GM21423 (cell line): Measurements from ENCODE around the gene OR7G3.

Experiments
- ATAC-seq: cut with Tn5 transposase; IDR thresholded peaks from one replicate; pipeline ENCODE4 v1.9.1; 2021; ENCODE audit warnings: mild to moderate bottlenecking, moderate library complexity; ENCODE audit not compliant: unreplicated experiment

OR7G3 gene

DNA sequence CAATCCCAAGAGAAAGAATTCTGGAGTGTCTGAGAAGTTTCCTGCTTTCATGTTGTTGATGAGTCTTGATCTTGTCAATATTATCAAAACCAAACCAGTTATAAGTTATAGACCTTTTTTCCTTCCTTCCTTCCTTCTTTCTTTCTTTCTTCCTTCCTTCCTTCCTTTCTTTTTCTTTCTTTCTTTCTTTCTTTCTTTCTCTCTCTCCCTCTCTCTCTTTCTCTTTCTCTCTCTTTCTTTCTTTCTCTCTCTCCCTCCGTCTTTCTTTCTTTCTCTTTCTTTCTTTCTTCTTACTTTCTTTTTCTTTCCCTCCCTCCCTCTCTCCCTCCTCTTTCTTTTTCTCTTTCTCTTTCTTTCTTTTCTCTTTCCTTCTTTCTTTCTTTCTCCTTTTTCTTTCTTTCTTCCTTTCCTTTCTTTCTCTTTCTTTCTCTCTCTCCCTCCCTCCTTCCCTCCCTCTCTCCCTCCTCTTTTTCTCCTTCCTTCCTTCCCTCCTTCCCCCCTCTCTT, at the start of gene OR7G3:
TSS of gene OR7G3 (minus strand) at position 51 of the 506 bp plus-strand sequence. CDS start at position 51, 0 bp downstream.
- no peak for ATAC-seq

DNA sequence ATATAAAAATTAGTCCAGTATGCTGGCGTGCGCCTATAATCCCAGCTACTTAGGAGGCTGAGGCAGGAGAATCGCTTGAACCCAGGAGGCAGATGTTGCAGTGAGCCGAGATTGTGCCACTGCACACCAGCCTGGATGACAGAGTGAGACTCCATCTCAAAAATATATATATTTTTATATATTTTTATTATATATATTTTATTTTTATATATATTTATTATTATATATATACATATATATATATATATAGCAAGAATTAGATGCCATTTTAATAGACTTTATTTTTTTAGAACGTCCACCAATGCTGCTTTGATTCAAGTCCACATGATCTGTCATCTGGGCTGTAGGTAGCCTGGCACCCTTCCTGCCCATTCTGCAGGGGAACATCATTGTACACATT, 48.6 kb upstream of the OR7G3 start:
- ATAC-seq, result no peak

DNA sequence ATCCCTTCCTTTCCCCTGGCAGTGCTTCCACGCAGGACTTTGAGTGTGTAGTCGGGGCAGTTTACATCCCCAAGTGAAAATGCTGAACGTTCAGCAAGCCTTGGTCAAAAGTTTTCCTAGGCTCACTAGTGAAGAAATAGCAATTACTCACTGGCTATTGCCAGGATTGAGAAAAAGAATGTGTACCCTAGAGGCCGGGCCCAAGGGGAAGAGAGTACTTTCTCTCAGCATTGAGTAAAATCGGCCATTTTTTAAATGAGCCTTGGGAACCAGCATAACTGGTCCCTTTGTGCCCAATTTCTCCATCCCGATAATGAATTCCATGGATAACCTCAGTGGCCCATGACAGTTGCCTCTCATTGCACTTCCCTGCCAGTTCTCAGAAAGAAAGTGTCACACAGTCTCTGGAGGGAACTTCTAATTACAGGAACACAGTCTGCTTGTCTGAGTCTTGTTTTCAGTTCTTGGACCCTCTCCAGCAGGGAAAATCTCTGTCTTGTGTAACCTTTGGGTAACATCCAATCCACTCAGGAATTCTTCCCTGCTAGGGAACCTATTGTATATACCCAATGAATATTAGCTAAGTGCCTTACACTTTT, 44.7 kb upstream of the OR7G3 start:
- ATAC-seq, result no peak

DNA sequence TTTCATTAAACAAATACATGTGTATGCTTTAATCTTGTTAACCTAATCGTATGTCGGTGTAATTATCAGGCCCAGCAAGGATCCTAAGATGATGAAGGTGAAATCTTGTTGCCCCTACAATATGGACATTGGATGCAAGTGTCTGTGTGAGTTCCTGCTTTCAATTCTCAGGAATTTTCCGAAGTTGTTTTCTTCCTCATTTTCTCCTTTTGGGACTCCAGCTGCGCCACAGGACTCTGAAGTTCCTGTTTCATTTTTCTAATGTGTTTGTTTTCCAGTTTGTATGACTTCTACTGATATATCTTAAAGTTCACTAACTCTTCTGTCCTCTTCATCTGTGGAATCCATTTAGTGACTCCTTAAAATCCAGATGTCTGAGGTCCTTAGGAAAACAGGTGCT, 40.1 kb upstream of the OR7G3 start:
- no peak for ATAC-seq

DNA sequence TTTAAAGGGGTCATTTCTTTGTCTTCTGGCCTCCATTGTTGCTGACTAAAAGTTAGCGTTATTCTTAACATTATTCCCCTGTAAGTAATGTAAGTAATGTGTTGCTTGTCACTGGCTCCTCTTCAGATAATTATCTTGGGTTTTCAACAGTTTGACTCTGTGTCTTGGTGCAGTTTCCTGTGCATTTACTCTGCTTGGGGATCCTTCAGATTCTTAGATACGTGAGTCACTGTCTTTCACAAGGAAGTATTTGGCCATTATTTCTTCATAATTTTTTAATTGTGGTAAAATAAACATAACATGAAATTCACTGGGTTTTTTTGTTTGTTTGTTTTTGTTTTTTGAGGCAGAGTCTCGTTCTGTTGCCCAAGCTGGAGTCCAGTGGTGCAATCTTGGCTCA, 38.5 kb upstream of the OR7G3 start:
- no peak for ATAC-seq

DNA sequence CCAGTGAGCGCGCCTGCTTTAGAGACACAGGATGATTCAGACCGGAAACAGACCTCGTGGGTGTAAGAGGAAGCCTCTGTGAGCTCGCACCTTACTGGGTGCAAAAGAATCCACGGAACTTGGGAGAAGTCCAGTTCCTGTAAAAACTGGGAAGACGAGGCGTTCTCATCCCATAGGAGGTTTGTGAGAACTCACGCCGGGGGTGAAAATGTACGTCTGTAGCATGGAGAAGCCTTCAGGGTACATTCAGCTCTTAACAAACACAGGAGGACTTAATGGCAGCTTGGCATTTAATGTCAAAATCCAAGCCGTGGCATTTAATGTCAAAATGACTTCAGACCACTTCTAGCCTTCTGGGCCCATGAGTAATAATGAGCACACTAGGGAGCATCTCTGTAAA, 34.7 kb upstream of the OR7G3 start:
- no peak for ATAC-seq

DNA sequence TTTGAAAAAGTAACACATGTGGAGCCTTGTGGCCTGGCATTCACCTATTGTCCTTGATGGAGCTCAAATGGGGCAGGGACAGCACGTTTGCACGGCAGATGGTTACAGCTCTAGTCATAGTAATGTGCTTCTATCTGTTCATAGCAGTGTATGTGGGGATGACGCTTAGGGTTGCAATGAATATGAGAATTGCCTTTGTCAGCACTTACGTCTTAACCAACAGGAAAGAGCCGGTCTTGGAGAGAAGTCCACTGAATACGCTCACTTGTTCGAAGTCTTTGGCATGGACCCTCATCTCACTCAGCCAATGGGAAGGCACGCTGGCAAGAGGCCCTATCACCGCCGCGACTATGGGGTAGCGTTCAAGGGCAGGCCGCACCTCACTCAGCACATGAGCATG, 33.1 kb upstream of the OR7G3 start:
- ATAC-seq, result no peak

DNA sequence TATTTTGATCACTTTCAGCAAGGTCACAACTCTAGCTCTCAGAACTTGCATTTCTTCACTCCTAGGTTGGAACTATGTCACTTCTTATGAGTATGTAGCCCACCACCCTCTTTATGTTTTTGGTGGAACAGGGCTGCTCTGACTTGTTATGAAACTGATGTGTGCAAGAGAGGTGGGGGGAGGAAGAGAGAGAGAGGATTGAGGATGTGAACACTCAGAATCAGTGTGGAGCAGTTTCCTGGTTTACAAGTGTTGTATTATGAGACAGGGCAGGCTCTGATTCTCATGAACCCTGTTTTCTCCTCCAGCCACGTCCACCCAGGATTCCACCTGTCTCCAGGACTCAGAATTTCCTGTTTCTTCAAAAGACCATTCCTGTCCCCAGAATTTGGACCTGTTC, 29.6 kb upstream of the OR7G3 start:
- no peak for ATAC-seq

DNA sequence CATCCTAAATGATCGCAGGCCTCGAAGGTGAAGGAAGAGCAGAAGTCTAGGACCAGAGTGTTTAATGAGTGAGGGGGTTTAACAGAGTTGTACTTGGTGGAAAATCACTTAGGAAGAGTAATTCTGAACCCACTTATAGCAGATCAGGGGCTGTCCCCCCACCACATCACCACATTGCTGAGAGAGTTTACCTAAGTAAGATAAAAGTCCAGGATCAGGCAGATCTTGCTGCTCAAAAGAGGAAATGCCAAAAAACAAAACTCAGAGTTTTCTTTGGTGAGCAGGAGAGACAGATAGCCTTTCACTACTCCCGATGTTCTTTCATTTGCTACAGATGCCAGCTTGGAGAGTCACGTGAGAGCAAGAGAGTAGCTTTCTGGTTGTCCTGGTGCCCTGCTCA, 28.8 kb upstream of the OR7G3 start:
- no peak for ATAC-seq

DNA sequence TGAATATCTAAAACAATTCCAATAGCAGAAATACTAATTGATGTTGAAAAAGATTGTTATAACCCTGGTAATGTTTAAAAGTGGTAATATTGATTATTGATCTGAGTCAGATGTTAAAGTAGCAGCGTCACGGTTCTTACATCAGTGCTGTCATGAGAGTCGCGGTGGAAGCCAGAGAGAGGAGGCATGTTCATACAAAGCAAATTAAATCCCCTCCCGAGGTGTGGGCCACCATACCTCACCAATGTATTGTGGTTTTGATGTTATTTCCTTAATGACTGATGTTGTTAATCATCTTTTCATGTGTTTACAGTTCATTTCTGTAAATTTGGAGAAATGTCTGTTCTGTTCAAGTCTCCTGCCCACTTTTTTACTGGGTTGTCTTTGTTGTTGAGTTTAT, 24.6 kb upstream of the OR7G3 start:
- no peak for ATAC-seq

DNA sequence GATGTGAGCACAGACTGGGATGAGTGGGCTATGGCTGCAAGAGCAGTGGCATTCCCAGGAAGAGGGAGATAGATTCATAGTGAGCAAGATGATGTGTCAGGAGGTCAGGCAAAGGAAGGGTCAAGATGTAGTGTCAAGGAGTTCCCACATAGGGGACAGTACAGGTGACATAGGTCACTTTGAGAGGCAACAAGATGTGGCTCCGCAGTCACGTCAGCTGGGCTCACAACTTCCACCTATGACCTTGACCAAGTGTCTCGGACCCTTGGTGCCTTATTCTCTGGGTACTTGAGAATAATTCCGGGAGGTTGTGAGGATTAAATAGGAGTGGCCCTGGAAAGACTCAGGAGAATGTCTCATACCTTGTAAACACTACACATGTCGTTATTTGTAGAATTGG, 23.9 kb upstream of the OR7G3 start:
- ATAC-seq, result no peak

DNA sequence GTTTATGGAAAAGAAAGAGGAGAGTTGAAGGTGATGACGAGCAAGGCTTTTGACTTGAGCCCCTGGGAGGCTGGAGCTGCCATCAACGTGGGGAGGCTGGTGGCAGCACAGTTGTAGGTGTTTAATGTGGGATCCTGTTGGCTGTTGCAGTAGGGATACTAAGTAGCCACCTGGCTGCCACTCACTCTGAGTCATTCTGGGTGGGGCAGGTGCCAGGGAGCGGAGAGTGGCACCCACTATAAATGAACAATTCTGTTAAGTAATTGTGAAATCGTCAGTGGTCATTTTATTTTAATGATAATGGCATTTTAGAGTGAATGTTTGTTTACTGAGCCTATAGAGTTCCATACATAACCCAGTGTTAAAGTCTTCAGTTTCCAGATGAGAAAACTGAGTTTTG, 23.2 kb upstream of the OR7G3 start:
- ATAC-seq, result no peak

DNA sequence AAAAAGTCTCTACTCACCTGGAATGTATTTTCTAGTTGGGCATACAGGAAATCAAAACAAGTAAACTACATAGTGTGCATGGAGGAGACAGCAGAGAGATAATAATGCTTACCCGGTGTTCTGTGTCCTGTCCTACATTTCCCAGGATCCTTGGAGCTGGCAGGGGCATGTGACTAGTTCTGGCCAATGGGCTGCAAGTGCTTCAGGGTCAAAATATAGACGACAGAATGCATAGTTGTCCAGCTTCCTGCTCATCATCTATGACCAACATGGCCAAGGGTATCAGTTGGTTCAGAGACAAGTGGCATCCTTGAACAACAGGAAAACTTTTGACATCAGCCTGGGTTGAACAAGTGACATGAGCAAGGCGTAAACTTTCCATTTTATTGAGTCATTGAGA, 21.9 kb upstream of the OR7G3 start:
- no peak for ATAC-seq

DNA sequence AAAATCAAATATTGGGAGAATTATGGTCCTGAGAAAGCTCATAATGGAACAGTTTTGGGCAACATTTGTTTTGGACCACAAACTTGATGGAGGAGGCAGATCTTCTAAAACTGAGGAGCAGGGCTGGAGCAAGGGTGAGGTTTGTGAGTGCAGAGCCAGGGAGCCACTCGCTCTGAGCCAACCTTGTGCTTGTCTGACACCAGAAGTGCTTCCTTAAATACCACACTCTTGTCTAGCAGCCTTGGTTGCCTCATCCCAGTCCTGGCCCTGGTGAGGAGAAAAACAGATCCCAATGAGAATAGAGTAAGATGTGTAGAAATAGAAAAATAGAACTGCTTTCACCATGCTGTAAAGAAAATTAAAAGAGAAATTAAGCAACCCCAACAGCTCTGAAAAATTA, 20.1 kb upstream of the OR7G3 start:
- ATAC-seq, result no peak

DNA sequence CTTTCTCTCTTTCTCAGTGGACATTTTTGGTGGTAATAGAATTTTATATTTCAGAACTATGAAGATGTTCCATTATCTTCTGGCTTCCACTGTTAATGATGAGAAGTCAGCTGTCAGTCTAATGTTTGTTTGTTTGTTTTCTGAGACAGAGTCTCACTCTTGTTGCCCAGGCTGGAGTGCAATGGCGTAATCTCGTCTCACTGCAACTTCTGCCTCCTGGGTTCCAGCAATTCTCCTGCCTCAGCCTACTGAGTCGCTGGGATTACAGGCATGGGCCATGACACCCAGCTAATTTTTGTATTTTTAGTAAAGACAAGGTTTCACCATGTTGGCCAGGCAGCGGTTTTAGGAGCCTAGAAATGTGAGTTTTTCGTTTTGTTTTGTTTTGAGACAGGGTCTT, 18.2 kb upstream of the OR7G3 start:
- ATAC-seq, result no peak

DNA sequence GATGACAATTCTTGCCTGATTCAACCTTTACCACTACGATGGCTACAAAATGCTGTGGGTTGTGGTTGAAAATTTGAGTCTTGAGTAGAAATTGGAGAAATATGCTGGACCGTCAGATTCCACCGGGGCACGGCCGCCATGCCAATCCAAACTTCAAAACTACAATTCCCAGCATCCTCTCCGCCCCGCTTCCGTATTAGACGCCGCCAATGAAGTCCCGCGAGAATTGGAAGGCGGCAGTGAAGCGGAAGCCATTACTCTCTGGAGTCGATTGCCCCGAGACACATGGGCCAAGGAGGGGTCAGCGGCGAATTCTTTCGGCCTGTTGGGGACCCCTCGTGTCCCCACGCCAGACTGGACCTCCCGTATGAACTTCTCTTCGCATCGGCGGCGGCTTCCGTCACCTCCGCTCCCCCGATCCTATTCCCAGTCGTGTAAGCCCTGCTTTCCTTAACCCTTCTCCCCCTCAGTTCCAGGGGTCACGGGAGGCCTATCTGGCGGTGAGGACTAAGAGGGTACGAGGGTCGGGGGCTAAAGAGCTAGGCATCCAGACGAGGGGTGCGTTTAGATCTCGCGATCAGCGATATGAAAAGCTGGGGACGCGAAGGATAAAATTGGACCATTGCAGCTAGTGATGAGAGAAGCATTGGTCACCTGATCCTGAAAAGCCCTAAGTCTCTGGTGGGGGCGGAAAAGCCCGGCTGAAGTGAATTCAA, 13.6 kb upstream of the OR7G3 start, which contains the start of gene ZNF317:
TSS of gene ZNF317 (plus strand) at position 239 of the 716 bp plus-strand sequence. CDS start 15,620 bp downstream, outside the sequence.
- ATAC-seq, result peak; percentile 96

DNA sequence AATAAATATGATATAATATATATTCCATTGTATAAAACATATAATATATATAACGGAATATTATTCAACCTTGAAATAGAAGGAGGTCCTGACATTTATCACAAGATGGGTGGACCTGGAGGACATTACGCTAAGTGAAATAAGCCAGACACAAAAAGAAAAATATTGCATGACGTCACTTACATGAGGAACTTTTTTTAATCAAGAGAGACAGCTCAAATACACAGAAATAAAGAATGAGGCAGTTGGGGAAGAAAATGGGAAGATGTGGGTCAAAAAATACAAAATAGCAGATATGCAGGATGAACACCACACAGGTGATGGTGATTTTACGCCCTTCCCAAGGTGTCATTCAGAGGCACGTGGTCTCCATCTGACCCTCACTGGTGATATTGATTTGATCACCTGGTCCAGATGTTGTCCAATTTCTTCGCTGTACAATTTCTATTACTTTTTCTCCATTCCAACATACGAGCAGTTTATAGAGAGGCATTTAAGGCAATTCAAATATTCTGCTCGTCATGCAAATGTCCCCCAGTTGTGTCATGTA, 12.9 kb upstream of the OR7G3 start:
- peak; percentile 11 for ATAC-seq

DNA sequence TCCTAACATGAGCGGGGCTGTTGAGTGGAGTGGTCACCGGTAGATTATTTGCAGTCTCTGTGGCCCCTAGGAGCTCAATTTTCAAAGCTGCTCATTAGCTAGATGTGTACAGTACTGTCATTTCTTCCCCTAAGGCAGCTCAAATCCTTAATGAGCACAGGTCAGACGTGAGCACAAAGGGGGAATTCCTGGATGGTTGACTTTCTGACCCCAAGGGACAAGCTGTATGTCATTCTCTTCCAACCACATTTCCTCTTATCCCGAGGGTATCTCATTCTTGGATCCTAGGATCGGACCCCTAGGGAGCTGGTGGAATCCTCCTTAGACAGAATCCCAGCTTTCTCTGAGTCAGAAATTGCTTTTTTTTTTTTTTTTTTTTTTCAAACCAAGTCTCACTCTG, 5.7 kb upstream of the OR7G3 start:
- no peak for ATAC-seq

DNA sequence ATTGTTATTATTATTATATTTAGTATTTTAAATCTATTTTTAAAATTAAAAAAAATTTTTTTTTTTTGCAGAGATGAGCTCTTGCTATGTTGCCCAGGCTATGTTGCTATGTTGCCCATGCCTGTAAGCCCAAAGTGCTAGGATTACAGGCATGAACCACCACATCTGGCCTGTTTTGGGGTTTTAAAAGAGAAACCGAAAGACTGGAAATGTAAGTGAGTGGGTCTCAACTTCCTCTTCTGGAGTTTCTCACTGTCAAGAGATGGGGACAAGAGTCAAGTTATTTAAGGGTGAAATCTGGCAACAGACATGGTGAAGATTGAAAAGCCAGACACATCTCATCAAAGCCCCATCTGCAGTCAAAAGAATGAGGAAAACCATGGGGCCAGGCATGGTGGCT, 4.2 kb upstream of the OR7G3 start:
- ATAC-seq, result no peak

DNA sequence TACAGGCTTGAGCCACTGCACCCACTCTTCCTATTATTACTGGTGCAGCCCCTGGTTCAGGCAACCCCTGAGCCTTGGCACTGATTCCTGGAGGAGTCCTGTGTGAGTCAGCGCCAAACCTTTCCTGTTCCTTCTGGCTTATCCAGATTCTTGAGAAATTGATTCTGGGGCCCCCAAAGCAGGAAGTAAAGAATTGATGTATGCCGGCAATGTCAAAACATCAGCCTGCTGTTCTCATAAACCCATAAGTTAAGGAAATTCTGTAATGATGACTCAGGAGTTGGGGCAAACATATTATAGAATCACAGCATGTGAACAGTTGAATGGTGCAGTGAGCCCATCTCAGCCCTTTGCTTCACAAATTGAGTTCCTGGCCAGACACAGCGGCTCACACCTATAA, 1.4 kb upstream of the OR7G3 start:
- no peak for ATAC-seq

DNA sequence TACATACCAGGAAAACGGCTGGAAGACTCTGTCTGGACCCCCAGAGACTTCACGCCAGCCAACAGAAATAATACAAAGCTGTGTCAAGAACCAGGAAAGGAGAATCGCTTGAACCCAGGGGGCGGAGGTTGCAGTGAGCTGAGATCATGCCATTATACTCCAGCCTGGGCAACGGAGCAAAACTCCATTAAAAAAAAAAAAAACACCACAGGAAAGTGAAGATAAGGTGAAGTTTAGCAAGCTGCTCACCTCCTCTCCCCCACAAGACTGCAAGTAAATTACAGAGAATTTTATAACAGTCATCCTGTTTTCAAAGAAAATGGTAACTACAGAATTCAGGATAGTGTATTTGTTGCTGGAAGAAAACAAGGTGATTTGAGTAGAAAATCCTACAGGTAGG, 10.2 kb downstream of the OR7G3 start:
- no peak for ATAC-seq

DNA sequence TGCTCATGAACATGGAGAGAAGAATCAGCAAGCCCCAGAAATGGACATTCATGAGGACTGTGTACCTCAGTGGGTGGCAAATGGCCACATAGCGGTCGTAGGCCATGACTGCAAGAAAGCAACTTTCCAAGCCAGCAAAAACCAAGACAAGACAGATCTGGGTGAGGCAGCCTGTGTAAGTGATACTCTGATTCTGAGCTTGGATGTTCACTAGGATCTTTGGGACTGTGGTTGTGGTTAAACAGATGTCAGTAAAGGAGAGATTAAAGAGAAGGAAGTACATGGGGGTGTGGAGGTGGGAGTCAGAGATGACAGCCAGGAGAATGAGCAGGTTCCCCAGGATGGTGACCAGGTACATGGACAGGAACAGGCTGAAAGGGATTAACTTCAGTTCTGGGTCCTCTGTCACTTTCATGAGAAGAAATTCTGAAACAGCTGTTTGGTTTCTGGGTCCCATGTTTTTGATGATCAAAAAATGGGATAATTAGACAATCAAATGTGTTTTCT, 11.4 kb downstream of the OR7G3 start, which contains the start of gene OR7G1:
TSS of gene OR7G1 (minus strand) at position 457 of the 507 bp plus-strand sequence. CDS start at position 457, 0 bp downstream.
- ATAC-seq, result no peak
